Activated CD8-positive, alpha-beta memory T cell treated with anti-CD3 and anti-CD28 coated beads, Interleukin-2, amount 50 U/mL, for 48 hours (primary cell): ENCODE measurements around the gene ABCD1.

Source experiments
- DNase-seq: peaks from one replicate; pipeline ENCODE4 v3.0.0-alpha.2; 2020

Gene ABCD1

DNA sequence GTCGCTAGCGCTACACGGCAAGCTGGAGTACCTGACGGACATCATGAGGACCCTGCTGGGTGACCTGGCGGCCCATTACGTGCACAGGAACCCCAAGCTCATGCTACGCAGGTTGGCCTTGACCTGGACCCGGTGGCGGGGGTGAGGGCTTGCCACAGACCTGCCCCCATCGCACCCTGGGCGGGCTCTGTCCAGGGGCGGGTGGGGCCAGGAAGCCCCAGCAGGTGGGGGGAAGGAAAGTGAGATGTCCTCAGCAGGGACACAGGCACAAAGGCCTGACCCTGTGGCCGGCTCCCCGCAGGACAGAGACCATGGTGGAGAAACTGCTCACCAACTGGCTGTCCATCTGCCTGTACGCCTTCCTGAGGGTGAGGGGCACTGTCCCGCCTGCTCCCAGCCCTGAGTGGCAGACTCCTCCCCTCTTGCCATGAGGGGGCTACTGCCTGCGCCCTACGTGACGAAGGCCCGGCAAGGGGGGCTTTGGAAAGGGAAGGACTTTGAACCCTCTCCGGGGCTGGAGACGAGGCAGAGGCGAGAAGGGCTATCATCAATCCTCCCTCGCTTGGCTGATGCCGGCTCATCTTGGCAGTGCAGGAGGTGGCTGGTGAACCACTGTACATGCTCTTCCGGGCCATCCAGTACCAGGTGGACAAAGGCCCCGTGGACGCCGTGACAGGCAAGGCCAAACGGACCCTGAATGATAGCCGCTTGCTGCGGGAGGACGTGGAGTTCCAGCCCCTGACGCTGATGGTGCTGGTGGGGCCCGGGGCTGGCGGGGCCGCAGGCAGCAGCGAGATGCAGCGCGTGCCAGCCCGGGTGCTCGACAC, 50.9 kb downstream of the ABCD1 start:
- DNase-seq: no peak

DNA sequence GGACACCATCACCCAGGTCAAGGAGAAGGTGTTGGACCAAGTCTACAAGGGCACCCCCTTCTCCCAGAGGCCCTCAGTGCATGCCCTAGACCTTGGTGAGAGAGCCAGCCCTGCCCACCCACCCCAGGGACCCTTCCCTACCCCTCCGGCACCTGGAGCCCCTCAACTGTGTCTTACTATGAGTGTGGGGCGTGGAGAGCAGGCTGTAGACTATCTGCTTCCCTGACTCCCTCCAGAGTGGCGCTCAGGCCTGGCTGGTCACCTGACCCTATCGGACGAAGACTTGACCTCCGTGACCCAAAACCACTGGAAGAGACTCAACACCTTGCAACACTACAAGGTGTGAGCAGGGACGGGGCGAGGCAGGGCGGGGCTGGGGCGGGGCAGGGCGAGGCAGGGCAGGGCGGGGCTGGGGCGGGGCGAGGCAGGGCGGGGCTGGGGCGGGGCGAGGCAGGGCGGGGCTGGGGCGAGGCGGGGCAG, 51.5 kb downstream of the ABCD1 start:
- DNase-seq: no peak

DNA sequence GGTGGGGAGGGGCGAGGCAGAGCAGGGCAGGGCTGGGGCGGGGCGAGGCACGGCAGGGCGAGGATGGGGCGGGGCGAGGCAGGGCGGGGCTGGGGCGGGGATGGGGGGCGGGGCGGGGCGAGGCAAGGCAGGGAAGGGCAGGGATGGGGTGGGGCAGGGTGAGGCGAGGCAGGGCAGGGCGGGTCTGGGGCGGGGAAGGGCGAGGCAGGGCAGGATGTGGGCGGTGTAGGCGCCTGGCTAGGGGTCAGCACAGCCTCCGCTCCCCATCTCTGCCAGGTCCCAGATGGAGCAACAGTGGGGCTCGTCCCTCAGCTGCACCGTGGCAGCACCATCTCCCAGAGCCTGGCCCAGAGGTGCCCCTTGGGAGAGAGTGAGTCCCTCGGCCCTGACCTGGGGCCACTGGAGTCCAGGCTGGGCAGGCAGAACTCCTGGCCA, 52.0 kb downstream of the ABCD1 start:
- no peak for DNase-seq

DNA sequence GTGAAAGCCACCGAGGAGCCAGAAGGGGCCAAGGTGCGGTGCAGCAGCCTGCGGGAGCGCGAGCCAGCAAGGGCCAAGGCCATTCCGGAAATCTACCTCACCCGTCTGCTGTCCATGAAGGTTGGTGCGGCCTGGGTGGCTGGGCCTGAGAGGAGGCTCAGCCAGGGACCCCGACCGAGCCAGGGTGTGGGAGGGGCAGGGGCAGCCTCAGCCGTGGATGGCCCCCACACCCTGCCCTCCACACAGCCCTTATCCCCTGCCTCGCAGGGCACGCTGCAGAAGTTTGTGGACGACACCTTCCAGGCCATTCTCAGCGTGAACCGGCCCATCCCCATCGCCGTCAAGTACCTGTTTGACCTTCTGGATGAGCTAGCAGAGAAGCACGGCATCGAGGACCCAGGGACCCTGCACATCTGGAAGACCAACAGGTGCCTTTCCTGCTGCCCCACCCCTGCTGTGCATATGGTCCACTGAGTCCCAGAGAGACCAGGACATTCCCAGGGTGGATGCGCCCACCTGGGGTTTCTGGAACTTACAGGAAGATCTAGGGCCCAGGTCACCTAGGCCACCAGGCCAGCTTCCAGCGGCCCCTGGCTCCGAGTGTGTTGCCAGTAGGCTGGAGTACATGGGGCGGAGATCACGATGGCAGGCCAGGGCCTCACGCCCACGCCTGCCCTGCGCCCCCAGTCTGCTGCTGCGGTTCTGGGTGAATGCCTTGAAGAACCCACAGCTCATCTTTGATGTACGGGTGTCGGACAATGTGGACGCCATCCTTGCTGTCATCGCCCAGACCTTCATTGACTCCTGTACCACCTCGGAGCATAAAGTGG, 52.8 kb downstream of the ABCD1 start:
- DNase-seq: no peak

DNA sequence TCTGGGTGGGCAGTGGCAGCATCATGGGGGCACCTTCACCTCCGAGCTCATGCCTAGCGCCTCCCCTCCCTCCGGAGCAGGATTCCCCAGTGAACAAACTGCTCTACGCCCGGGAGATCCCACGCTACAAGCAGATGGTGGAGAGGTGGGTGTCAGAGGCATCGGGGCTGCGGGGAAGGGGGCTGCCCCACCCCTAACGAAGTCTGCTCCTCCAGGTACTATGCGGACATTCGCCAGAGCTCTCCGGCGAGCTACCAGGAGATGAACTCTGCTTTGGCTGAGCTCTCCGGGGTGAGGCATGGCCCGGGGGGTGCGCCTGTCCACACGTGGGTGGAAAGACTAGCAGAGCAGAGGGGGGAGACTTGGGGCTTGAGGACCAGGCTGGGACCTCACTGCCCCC, 53.5 kb downstream of the ABCD1 start:
- DNase-seq: no peak

DNA sequence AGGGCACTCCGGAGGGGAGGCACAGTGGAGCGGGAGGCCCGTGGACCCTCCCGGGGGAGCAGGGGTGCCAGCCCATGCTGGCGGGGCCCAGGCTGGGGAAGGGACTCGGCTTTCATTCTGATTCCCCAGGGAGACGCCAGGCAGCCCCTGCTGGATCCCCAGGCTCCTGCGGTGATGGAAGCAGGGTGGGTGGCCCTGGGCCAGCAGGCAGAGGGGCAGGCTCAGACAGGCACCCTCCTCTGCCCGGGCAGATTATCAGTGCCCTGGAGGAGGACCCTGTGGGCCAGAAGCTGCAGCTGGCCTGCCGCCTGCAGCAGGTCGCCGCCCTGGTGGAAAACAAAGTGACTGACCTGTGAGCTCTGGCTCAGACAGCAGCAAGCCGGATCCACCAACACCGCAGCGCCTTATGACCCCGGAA, 54.0 kb downstream of the ABCD1 start:
- DNase-seq: no peak

DNA sequence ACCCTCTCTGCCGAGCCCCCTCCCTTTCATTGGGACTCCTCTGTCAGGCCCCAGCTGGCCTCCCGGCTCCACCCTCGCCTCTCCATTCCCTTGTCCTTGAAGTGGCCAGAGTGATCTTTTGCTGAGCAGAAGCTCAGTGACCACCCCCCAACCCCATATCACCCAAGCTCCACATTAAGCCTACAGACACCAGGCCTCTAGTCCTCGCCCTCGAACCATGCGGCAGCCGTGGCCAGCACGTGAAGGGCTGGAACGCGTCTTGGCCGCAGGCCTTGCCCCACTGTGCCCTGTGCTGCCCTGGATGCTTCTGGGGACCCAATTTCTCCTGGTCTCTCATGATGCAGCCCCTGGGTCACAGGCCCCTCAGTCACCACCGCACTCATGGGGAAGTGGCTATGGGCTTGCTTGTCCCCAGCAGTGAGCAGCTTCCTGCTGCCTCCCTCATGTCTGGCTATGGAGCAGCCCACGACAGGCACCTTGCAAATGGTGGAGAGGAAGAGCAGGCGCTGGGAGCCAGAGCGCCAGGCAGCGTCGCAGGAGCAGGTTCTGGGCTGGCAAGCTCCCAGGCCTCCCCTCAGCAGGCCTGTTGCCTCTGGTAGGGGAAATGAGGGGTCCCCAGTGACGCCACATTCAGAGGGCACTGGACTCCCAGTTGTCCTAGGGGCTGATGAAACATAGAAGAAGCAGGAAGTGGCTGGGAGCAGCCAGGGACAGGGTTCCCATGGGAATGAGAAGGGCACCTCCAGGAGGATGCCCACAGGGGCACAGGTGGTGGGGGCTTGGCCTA, 55.4 kb downstream of the ABCD1 start:
- no peak for DNase-seq

DNA sequence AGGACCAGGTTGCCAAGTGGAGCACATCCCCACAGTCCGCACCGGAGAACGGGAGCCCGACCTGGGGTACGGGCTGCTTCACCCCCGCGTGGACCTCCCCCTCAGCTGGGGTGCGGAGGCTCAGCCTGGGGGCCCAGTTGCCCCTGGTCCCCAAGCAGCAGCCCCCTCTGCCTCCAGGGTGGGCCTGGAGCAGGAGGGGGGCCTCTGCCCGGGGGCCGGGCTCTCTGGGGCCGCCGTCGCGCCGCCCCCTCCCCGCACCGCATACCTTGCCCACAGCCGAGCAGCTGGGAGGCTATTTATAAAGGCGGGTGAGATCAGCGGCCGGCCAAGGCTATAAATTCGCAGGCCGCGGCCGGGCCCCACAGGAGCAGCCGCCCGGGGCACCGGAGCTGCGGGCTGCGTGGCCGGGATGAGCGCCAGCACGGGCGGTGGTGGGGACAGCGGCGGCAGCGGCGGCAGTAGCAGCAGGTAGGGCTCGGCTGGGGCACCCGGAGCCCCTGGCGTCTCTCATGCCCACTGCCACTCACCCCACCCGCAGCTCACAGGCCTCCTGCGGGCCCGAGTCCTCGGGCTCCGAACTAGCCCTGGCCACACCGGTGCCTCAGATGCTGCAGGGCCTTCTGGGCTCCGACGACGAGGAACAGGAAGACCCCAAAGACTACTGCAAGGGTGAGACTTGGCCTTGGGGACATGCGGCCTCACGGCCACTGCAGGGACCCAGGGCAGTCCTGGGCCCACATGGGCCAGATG, 56.2 kb downstream of the ABCD1 start, which contains the start of gene SRPK3:
Gene SRPK3, plus strand, starts transcription at position 364 of the 750 bp plus-strand sequence. Its CDS starts 46 bp downstream, at position 410.
- no peak for DNase-seq

DNA sequence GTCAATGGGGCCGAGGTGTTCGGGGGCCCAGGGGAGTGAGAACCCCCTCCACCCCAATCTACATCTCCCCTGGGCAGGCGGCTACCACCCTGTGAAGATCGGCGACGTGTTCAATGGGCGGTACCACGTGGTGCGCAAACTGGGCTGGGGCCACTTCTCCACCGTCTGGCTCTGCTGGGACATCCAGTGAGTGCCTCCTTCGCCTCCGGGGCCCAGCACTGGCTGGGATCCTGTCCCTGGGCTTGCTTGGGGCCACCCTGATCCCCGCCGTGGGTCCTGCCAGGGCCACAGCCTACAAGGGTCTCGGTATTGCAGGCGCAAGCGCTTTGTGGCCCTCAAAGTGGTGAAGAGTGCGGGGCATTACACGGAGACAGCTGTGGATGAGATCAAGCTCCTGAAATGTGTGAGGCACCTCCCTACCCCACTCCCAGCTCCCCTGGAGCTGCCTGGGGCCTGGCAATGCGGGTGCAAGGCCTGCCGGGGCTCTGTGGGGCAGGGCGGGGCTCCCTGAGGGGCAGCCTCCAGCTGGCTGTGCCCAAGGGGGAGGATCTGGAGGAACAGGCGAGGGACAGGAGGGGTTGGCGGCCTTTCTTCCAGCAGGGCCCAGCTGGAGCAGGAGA, 56.9 kb downstream of the ABCD1 start:
- DNase-seq: no peak

DNA sequence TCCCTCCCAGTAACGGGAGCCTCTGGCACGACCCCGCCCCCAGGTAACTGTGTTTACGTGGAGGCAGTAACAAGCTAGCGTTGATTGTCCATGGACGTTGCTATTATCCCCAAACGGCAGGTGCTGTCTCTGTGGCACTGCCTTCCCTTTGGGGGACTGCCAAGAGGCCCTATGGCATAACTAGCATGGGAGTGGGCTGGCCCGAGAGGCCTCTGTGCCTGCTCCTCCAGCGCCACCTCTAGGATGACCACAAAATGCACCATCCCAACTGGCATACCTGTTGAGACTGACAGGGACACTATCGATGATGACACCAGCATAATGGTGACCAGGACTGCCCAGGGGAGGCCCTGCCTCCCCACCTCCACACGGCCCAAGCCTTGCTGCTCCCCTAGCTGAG, 57.7 kb downstream of the ABCD1 start:
- DNase-seq: no peak

DNA sequence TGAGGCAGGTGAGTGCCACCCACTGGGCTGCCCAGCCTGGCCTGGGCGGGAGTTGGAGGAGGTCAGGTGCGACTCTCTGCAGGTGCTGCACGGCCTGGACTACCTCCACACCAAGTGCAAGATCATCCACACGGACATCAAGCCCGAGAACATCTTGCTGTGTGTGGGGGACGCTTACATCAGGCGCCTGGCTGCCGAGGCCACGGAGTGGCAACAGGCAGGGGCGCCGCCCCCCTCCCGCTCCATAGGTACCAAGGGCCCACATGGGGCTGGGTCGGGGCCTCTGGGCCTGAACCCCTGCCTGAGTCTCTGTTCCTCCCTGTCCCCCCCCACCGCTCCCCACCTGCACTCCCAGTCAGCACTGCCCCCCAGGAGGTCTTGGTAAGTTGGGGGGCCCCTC, 58.2 kb downstream of the ABCD1 start:
- no peak for DNase-seq

DNA sequence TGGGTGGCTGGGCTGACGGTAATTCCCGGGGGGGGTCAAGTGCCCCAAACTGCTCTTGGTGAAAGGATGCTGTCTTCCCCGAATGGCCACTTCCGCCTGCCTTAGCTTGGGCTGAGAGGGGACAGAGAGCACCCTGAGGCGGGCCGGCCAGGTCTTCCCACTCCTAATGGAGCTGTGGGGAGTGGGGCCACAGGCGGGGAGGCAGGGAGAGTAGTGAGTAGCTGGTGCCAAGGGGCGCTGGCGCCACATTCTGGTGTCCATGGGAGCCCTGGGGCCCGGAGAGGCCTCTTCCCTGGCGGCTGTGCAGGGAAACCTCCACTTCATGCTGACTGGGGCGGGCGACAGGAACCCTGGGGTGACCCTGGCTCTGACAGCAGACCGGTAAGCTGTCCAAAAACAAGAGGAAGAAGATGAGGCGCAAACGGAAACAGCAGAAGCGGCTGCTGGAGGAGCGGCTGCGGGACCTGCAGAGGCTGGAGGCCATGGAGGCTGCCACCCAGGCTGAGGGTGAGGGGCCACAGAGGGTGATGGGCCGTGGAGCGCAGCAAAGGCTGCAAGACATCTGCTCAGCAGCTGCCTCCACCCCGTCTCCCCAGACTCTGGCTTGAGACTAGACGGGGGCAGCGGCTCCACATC, 58.8 kb downstream of the ABCD1 start:
- no peak for DNase-seq

DNA sequence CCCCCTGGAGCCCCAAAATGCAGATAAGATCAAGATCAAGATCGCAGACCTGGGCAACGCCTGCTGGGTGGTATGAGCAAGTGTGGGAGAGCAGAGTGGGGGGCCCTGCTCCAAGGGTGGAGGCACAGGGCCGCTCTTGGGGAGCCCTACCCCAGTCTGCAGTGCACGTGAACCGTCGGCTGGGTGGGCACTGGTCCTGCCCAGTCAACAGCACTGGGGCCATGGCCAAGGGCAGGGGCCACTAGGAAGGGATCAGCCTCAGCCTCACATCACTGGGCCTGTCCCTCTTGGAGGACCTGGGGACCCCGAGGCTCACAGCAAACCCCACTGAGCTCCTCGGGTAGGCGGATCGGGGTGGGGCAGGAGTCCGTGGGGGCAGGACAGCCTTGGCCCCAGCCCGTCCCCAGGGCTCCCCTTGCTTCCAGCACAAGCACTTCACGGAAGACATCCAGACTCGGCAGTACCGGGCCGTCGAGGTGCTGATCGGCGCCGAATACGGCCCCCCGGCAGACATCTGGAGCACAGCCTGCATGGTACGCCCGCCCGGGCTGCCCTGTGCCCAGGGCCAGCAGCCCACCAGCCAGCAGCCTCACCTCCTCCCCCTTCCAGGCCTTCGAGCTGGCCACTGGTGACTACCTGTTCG, 59.8 kb downstream of the ABCD1 start:
- DNase-seq: no peak

DNA sequence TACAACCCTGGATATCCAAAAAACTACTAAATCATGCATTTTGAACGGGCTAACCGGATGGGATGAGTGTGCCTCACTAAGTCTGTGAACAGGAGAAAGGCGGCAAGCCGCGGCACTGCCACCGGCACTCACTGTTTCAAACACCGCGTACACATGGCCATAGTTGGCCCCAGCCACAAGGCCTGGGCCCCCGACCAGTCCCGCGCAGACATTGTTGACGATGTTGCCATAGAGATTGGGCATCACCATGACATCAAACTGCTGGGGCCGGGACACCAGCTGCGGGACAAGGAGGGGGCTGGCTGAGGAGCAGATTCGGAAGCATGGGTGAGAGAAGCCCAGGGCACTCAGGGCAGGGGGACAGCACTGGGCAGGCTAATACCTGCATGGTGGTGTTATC, 62.0 kb downstream of the ABCD1 start:
- no peak for DNase-seq

DNA sequence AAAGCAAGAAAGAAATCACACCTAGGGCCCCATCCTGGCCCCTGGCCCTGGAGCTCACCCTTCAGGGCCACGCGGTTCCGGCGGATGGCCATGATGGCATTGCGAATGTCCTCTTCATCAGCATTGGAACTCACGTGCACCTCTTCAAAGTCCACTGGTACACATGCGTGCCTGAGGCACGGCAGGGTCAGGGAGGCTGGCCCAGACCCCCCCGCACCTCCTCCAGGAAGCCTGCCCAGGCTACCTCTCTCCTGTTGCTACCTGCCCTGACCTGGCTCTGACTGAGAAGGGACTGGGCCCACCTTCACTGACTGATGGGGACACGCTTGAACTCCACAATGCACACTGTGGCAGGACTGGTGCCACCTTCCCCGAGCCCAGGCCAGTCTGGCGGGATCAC, 65.0 kb downstream of the ABCD1 start:
- DNase-seq: no peak

DNA sequence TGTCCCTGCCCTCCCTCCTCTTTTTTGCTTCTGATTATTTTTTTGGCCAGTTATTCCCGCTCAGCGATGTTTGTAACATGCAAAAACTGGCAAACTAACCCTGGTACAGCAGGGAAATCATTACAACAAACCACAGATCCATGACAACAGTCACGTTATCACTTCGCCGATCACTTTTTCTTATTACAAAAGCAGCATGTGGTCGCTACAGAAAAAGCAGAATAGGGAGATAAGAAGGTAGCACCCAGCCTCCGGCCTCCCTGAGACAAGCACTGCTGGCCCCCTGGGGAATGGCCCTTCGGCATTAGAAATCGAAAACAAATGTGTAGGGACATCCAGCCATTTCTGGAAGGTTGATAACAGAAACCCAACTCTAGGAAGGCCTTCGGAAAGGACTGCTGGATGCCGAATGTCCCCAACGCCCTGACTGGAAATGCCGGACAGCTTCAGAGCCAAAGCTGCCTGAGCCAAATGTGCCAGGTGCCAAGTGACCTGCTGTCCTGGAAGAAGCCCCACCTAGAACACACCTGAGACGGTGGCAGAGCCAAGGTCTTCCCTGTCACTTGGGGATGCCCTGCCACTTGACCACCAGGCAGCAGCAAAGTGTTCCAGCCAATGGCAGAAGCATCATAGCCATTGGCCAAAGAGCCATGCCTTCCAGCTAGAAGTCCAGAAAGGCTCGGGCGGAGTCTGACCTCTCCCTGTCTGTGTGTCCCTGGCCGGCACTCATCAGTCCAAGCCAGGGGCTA, 66.6 kb downstream of the ABCD1 start:
- no peak for DNase-seq

DNA sequence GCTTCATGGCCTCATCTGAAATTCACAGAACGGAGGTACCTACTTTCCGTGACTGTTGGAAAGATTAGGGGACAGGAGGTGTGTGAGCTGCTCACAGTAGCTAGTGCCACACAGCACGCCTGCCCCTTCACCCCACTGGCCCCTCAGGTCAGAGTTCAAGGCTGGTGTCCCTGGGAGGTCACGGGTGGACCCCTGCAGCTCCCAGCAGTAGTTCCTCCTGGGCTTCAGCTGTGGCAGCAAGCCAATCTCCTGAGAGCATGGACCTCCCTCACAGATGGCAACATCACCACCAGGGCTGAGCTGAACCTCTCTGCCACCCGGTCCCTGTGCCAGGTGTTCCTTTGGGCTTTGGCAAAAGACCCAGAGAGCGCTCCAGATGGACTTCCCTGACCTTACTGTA, 67.7 kb downstream of the ABCD1 start:
- no peak for DNase-seq

DNA sequence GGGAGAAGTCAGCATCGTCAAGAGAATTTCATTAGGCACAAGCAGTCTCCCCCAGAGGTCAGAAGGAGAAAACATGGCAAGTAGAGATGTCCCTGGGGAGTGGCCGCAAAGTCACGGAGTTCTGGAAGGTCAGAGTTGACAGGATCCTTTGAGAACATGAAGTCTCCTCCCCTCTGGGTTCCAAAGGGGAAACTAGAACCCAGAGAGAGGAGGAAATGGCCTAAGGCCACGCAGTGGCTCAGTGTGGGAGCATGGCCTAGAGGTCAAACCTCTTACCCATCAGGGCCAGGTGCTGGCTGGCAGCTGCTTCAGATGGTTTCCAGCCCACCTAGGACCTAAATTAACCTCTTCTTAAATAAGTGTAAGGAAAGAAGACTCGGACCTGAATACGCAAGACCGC, 68.6 kb downstream of the ABCD1 start:
- no peak for DNase-seq
